HG02763 (cell line): ENCODE results near the gene VANGL2.

ENCODE experiments used
- ATAC-seq: cut with Tn5 transposase; IDR thresholded peaks from one replicate; pipeline ENCODE4 v1.9.1; 2021; ENCODE audit warnings: mild to moderate bottlenecking, moderate library complexity; ENCODE audit not compliant: unreplicated experiment

The VANGL2 gene

GRCh38 chr1:160454371-160455152, 54.2 kb downstream of the VANGL2 start:
- ATAC-seq = no peak

- ATAC-seq = no peak
Observed at GRCh38 chr1:160455153-160455517, 54.8 kb downstream of the VANGL2 start.

- ATAC-seq = no peak
Observed at GRCh38 chr1:160459056-160459455, 58.7 kb downstream of the VANGL2 start.

GRCh38 chr1:160459687-160460086, 59.3 kb downstream of the VANGL2 start:
- no peak for ATAC-seq

- ATAC-seq = no peak
Observed at GRCh38 chr1:160460214-160460642, 59.9 kb downstream of the VANGL2 start.

GRCh38 chr1:160460683-160461287, 60.4 kb downstream of the VANGL2 start:
- no peak for ATAC-seq

- ATAC-seq = no peak
Observed at GRCh38 chr1:160465123-160465522, 64.8 kb downstream of the VANGL2 start.

GRCh38 chr1:160466961-160467360, 66.6 kb downstream of the VANGL2 start:
- ATAC-seq = no peak

- ATAC-seq = no peak
Observed at GRCh38 chr1:160467576-160467975, 67.2 kb downstream of the VANGL2 start.

- ATAC-seq = no peak
Observed at GRCh38 chr1:160471253-160471652, 70.9 kb downstream of the VANGL2 start.

GRCh38 chr1:160472112-160472511, 71.7 kb downstream of the VANGL2 start:
- no peak for ATAC-seq

GRCh38 chr1:160474392-160475242, 74.3 kb downstream of the VANGL2 start:
- no peak for ATAC-seq
